HUES48 (cell line): ENCODE data around the gene FLRT2.

Experiments
- H3K27ac ChIP-seq: one replicate; pipeline ENCODE4 v1.7.0; 2013; ENCODE audit warnings: low read depth, low read length, inconsistent platforms
- H3K27me3 ChIP-seq: 2 replicates; pipeline ENCODE4 v1.6.1; 2013; ENCODE audit warnings: mild to moderate bottlenecking, low read length; ENCODE audit not compliant: control insufficient read depth, insufficient read depth
- H3K36me3 ChIP-seq: 2 replicates; pipeline ENCODE4 v1.6.1; 2013; ENCODE audit warnings: low read length; ENCODE audit not compliant: control insufficient read depth, insufficient read depth
- H3K4me1 ChIP-seq: 2 replicates; pipeline ENCODE4 v1.6.1; 2013; ENCODE audit warnings: mild to moderate bottlenecking, low read length; ENCODE audit not compliant: control insufficient read depth, insufficient read depth
- H3K4me3 ChIP-seq: 2 replicates; pipeline ENCODE4 v1.5.1; 2013; ENCODE audit warnings: mild to moderate bottlenecking, low read depth, low read length
- H3K9ac ChIP-seq: 2 replicates; pipeline ENCODE4 v1.6.1; 2013; ENCODE audit warnings: mild to moderate bottlenecking, low read depth, low read length, moderate library complexity
- H3K9me3 ChIP-seq: 2 replicates; pipeline ENCODE4 v1.6.1; 2013; ENCODE audit warnings: low read length; ENCODE audit not compliant: control insufficient read depth, insufficient read depth

Gene FLRT2

DNA sequence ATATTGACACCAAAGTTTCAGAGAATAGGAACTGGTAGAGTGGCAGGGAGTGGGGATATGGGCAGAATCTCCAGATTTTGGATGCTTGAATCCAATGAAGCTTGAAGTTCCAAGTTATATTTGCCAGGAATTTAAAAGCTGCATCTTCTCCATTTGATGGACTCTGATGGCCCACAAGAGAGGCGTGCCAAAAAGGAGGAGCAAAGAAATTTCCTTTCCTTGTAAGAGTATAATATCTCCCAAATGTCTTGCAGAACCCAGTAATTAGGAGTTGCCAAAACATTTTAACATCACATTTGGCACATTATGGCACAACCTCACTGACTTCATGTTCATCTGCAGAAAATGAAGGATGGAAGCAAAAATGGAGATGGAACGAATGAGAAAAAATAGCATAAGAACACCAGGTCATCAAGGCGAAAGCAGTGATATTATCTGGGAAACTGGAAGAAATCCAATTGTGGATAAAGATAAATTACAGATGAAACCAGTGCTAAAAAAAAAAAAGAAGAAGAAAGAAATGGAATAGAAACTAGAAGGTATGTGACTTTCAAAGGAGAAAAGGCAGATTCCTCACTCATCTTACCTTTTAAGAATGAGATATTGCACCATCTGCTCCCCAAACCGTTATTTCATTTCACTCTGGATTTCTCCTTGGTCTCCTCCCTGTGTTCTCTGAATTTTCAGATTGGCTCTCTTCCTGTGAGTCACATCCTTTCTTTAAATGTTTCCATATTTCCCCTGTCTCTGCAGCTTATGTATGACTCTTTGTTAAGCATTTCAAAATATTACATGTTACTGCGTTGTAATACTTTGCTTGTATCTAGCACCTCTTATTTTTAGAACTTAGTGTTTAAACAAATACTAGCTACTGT, 13.5 kb upstream of the FLRT2 start:
- Histone ChIP-seq H3K4me1 (peaks cover 4% of the 10 kb centered on the region; the same call in 1 of the 2 replicates), H3K36me3 (no peaks in the 10 kb centered on the region), H3K4me3 (no peak overlapping the region), H3K27ac (no peak overlapping the region), H3K9me3 (no peaks in the 10 kb centered on the region), H3K27me3 (no peaks in the 10 kb centered on the region), H3K9ac (no peak overlapping the region)

GRCh38 chr14:85517114-85517688, 12.7 kb upstream of the FLRT2 start:
- no peaks in the 10 kb centered on the region for H3K27me3 ChIP-seq
- H3K9ac ChIP-seq = no peak overlapping the region
- no peaks in the 10 kb centered on the region for H3K9me3 ChIP-seq
- peaks cover 4% of the 10 kb centered on the region; the same call in 1 of the 2 replicates for H3K4me1 ChIP-seq
- H3K27ac ChIP-seq = no peak overlapping the region
- no peak overlapping the region for H3K4me3 ChIP-seq
- no peaks in the 10 kb centered on the region for H3K36me3 ChIP-seq

- no peaks in the 10 kb centered on the region for H3K27me3 ChIP-seq
- H3K4me3 ChIP-seq = no peak overlapping the region
- peak overlapping the region; percentile 37 for H3K27ac ChIP-seq
- H3K4me1 ChIP-seq = peaks cover 4% of the 10 kb centered on the region; the same call in 1 of the 2 replicates
- H3K36me3 ChIP-seq = no peaks in the 10 kb centered on the region
- H3K9me3 ChIP-seq = no peaks in the 10 kb centered on the region
- H3K9ac ChIP-seq = no peak overlapping the region
Observed at GRCh38 chr14:85519661-85520305, 10.2 kb upstream of the FLRT2 start.

- H3K9me3 ChIP-seq = no peaks in the 10 kb centered on the region
- peak overlapping the region; percentile 33 for H3K27ac ChIP-seq
- H3K4me1 ChIP-seq = peaks cover 11% of the 10 kb centered on the region; the same call in 1 of the 2 replicates
- no peaks in the 10 kb centered on the region for H3K36me3 ChIP-seq
- no peak overlapping the region for H3K9ac ChIP-seq
- no peaks in the 10 kb centered on the region for H3K27me3 ChIP-seq
- H3K4me3 ChIP-seq = no peak overlapping the region
Observed at GRCh38 chr14:85520581-85520980, 9.4 kb upstream of the FLRT2 start.

DNA sequence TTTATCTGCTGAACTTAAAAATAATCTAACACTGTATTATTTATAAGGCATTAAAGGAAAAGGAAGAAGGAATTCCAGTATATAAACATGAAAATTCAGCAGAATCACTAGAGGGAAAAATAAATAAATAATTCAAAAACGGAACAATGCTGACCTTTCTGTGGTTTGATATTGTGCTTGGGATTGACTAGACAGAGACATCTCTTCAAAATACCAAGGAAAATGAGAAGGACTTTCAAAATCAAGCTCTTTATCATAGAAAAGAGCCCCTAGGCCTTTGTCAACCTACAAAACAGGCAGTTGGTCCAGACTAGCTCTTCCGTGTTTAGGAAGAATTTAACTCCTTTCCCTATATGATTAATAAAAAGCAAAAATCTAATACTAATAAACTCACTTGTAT, 6.3 kb upstream of the FLRT2 start:
- Histone ChIP-seq H3K36me3 (no peaks in the 10 kb centered on the region), H3K9ac (no peak overlapping the region), H3K27me3 (peaks cover 10% of the 10 kb centered on the region), H3K9me3 (no peaks in the 10 kb centered on the region), H3K4me3 (no peak overlapping the region), H3K27ac (no peak overlapping the region), H3K4me1 (peaks cover 22% of the 10 kb centered on the region; the same call in 1 of the 2 replicates)

GRCh38 chr14:85527006-85527405, 2.9 kb upstream of the FLRT2 start:
- Histone ChIP-seq H3K27me3 (peaks cover 44% of the 10 kb centered on the region), H3K4me1 (peaks cover 34% of the 10 kb centered on the region), H3K9ac (no peak overlapping the region), H3K9me3 (no peaks in the 10 kb centered on the region), H3K36me3 (no peaks in the 10 kb centered on the region), H3K27ac (no peak overlapping the region), H3K4me3 (no peak overlapping the region)

GRCh38 chr14:85527445-85528035, 2.4 kb upstream of the FLRT2 start:
- H3K27ac ChIP-seq = no peak overlapping the region
- no peaks in the 10 kb centered on the region for H3K9me3 ChIP-seq
- peaks cover 35% of the 10 kb centered on the region for H3K4me1 ChIP-seq
- no peak overlapping the region for H3K4me3 ChIP-seq
- no peaks in the 10 kb centered on the region for H3K36me3 ChIP-seq
- H3K27me3 ChIP-seq = peaks cover 50% of the 10 kb centered on the region
- H3K9ac ChIP-seq = no peak overlapping the region

- H3K36me3 ChIP-seq = no peaks in the 10 kb centered on the region
- peaks cover 53% of the 10 kb centered on the region for H3K27me3 ChIP-seq
- peaks cover 38% of the 10 kb centered on the region for H3K4me1 ChIP-seq
- H3K9me3 ChIP-seq = no peaks in the 10 kb centered on the region
- H3K9ac ChIP-seq = no peak overlapping the region
- H3K4me3 ChIP-seq = peak overlapping the region; percentile 79
- peak overlapping the region; percentile 27 for H3K27ac ChIP-seq
Observed at GRCh38 chr14:85528080-85528896, 1.7 kb upstream of the FLRT2 start.

- Histone ChIP-seq H3K9me3 (no peaks in the 10 kb centered on the region), H3K27me3 (peaks cover 57% of the 10 kb centered on the region), H3K36me3 (no peaks in the 10 kb centered on the region), H3K9ac (no peak overlapping the region), H3K4me3 (peak overlapping the region; percentile 79), H3K27ac (no peak overlapping the region), H3K4me1 (peaks cover 39% of the 10 kb centered on the region)
Observed at GRCh38 chr14:85528897-85529631, 880 bp upstream of the FLRT2 start.

- no peaks in the 10 kb centered on the region for H3K9me3 ChIP-seq
- peak overlapping the region; percentile 79 for H3K4me3 ChIP-seq
- H3K27ac ChIP-seq = no peak overlapping the region
- H3K36me3 ChIP-seq = no peaks in the 10 kb centered on the region
- H3K9ac ChIP-seq = no peak overlapping the region
- H3K4me1 ChIP-seq = peaks cover 46% of the 10 kb centered on the region
- peaks cover 72% of the 10 kb centered on the region for H3K27me3 ChIP-seq
Observed at GRCh38 chr14:85530626-85531025, 682 bp downstream of the FLRT2 start.
